Measurements from ENCODE around the gene ATG14. TPM values are rescaled to one million over a fixed set of nuclear protein-coding genes. Genes with fewer than 3 reads are reported as not detected.

ATG14 gene
- total and polyA plus RNA-seq, 2 of the 8 experiments (the other 6 are each of a cell fraction or from before 2014, with no cell fraction given) = 4.9 to 10.8 TPM

GRCh38 chr14:55430024-55430690 lies 18.5 kb upstream of the ATG14 start (continued):
- no peak for TF ChIP-seq YY1 (IDR thresholded peaks at IDR 0.05; ENCODE audit: low read depth, low read length)
- no peak for TF ChIP-seq SP2 (IDR thresholded peaks at IDR 0.05; ENCODE audit: low read length)
- TF ChIP-seq KDM4A (IDR thresholded peaks at IDR 0.05; ENCODE audit: low read depth, low read length, severe bottlenecking) = no peak
- TF ChIP-seq POLR2A (IDR thresholded peaks at IDR 0.05; ENCODE audit: control extremely low read depth in 1 of 2, low read depth in 2 of 2, low read length in 2 of 2) = no peak
- no peak for TF ChIP-seq ATF2 (IDR thresholded peaks at IDR 0.05; ENCODE audit: low read length)
- TF ChIP-seq SP4 (IDR thresholded peaks at IDR 0.05; ENCODE audit: low read length) = no peak
- TF ChIP-seq BRCA1 (IDR thresholded peaks at IDR 0.05; ENCODE audit: low read depth, low read length) = no peak
- TF ChIP-seq CREB1 (IDR thresholded peaks at IDR 0.05) = no peak
- TF ChIP-seq JUND (IDR thresholded peaks at IDR 0.05; ENCODE audit: low read length) = no peak
- TF ChIP-seq RBBP5 (IDR thresholded peaks at IDR 0.05; ENCODE audit: borderline replicate concordance, low read depth, low read length) = no peak
- no peak for TF ChIP-seq BACH1 (IDR thresholded peaks at IDR 0.05; ENCODE audit: low read length)
- TF ChIP-seq RXRA (IDR thresholded peaks at IDR 0.05; ENCODE audit: insufficient read depth, low read depth, low read length) = no peak
- no peak for TF ChIP-seq MAFK (IDR thresholded peaks at IDR 0.05; ENCODE audit: low read depth, low read length)
- TF ChIP-seq TAF7 (optimal IDR thresholded peaks at IDR 0.05; ENCODE audit: borderline replicate concordance, low read depth, low read length) = no peak
- peak; percentile 81 for TF ChIP-seq KDM1A (IDR thresholded peaks at IDR 0.05; ENCODE audit: borderline replicate concordance, low read length)
- no peak for TF ChIP-seq HDAC2 (IDR thresholded peaks at IDR 0.05; ENCODE audit: borderline replicate concordance in 1 of 2, low read depth in 2 of 2, low read length in 2 of 2)
- TF ChIP-seq GABPA (IDR thresholded peaks at IDR 0.05; ENCODE audit: borderline replicate concordance, insufficient read depth, low read length) = no peak
- TF ChIP-seq SIRT6 (IDR thresholded peaks at IDR 0.05; ENCODE audit: low read length) = no peak
- peak; percentile 54 for TF ChIP-seq ASH2L (IDR thresholded peaks at IDR 0.05; ENCODE audit: low read length)
- no peak for TF ChIP-seq TAF1 (IDR thresholded peaks at IDR 0.05; ENCODE audit: low read depth, low read length)
- TF ChIP-seq CTCF (IDR thresholded peaks at IDR 0.05; ENCODE audit: control extremely low read depth in 1 of 3, insufficient read depth in 1 of 3, low read depth in 1 of 3, low read length in 3 of 3) = peak in 2 of 3 experiments; percentile 20 to 61; a peak in 2 of 4 replicates
- TF ChIP-seq RAD21 (IDR thresholded peaks at IDR 0.05 in 1 of 2, conservative IDR thresholded peaks at IDR 0.05 in 1 of 2; ENCODE audit: low read depth in 2 of 2, low read length in 2 of 2) = peak; percentile 46 to 47

Measured in H1 (cell line).